CD4-positive, alpha-beta T cell treated with Interleukin-4 for 4 hours (primary cell): ENCODE data around the gene SLC22A12.
"Not testable (repeated sequence)": the region's sequence is repeated elsewhere in the genome, so short reads cannot be mapped to it uniquely, and the experiment has no call there.

Source experiments
- DNase-seq: peaks from one replicate; pipeline ENCODE4 v3.0.0-alpha.2; 2020

SLC22A12 gene

GRCh38 chr11:64591257-64592233 is 525 bp downstream of the SLC22A12 start:
- DNase-seq, result no peak

GRCh38 chr11:64592234-64592615 is 1.2 kb downstream of the SLC22A12 start:
- no peak for DNase-seq

DNA sequence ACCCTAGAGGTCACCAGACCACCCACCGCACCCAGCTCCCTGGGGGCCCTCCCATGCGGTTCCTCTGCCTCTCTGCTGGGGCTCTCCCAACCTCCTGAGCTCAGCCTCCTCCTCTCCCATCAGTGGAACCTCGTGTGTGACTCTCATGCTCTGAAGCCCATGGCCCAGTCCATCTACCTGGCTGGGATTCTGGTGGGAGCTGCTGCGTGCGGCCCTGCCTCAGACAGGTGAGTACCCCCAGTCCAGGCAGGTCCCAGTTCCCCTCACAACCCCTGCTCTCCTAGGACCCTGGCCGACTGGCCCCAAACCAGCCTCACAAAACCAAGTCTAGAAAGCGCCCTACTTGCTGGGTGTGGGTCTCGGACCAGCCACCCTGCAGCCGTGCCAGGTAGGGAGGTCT is 1.6 kb downstream of the SLC22A12 start:
- no peak for DNase-seq

GRCh38 chr11:64593156-64594105 is 2.4 kb downstream of the SLC22A12 start:
- DNase-seq, result no peak

GRCh38 chr11:64594159-64594939 is 3.3 kb downstream of the SLC22A12 start:
- no peak for DNase-seq

DNA sequence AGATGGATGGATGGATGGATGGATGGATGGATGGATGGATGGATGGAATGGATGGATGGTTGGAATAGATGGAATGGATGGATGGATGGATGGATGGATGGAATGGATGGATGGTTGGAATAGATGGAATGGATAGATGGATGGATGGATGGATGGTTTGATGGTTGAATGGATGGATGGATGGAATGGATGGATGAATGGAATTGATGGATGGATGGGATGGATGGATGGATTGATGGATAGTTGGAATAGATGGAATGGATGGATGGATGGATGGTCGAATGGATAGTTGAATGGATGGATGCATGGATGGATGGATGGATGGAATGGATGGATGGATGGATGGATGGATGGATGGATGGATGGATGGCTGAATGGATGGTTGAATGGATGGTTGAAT is 4.9 kb downstream of the SLC22A12 start:
- DNase-seq, result not testable (repeated sequence)

GRCh38 chr11:64597671-64598101 is 6.7 kb downstream of the SLC22A12 start:
- DNase-seq, result no peak

- no peak for DNase-seq
Measured at GRCh38 chr11:64598106-64598796, 7.2 kb downstream of the SLC22A12 start.

DNA sequence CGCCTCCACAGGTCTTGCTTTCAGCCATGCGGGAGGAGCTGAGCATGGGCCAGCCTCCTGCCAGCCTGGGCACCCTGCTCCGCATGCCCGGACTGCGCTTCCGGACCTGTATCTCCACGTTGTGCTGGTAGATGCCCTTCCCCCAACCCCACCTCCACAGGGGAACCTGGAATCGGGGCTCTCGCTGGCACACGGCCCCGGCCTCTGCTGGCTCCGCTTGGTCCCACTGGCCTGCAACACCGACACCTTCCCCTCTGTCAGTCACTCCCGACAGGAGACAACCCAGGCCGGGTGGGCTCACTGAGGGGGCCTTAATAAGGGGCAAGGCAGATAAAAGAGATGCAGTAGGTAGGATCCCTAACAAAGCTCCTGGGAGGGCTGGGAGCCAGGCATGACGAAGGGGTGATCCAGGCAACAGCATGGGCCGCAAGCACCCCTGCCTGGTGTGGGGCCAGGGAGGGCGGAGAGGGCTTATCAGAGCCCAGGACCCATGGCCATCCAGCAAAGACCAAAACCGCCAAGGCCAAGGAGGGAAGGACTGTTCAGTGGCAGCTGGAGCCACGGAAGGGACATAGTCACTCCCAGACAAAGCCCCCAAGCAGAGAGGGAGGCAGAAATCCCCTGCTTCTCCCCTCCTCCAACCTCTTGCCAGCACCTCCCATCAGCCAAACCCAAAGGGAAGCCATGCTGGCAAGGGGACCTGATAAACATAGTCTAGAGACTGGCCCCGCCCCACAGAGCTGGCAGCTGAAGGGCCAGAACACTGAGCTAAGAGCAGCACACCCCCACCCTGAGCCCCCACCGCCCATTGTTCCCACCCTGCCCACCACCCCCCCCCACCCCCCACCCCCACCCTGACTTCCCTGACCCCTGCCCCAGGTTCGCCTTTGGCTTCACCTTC is 8.0 kb downstream of the SLC22A12 start:
- DNase-seq, result no peak

DNA sequence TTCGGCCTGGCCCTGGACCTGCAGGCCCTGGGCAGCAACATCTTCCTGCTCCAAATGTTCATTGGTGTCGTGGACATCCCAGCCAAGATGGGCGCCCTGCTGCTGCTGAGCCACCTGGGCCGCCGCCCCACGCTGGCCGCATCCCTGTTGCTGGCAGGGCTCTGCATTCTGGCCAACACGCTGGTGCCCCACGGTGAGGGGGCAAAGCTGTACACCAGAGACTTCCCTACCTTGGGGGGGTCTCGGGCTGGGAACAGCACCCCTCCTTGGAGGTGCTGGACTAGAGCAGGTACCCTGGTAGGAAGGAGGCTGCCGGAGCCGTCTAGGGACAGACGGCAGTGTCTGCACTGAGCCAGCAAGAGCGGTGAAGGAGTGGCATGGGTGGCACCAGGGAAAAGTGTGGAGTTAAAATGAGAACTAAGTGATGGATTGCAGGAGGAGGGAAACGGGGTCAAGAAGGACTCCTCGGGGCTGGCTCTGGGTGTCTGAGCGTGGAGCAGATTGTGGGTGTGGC is 8.7 kb downstream of the SLC22A12 start:
- no peak for DNase-seq

- no peak for DNase-seq
Measured at GRCh38 chr11:64600281-64600992, 9.4 kb downstream of the SLC22A12 start.

DNA sequence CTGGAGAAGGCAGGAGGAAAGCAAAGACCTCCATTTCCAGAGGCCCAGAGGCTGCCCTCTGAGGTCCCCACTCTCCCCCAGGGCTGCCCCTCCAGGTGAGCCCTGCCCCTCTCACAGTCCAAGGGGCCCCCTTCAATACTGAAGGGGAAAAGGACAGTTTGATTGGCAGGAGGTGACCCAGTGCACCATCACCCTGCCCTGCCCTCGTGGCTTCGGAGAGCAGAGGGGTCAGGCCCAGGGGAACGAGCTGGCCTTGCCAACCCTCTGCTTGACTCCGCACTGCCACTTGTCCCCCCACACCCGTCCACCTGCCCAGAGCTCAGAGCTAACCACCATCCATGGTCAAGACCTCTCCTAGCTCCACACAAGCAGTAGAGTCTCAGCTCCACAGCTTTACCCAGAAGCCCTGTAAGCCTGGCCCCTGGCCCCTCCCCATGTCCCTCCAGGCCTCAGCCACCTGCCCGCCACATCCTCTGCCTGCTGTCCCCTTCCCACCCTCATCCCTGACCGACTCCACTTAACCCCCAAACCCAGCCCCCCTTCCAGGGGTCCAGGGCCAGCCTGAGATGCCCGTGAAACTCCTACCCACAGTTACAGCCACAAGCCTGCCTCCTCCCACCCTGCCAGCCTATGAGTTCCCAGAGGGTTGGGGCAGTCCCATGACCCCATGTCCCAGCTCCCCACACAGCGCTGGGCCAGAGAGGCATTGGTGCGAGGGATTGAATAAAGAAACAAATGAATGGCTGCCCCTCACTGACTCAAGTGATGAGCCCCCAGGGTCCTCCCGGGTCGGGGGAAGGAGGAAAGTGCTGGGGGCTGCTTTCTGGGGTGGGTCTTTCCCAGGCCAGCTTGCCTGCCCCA is 10.8 kb downstream of the SLC22A12 start:
- no peak for DNase-seq

DNA sequence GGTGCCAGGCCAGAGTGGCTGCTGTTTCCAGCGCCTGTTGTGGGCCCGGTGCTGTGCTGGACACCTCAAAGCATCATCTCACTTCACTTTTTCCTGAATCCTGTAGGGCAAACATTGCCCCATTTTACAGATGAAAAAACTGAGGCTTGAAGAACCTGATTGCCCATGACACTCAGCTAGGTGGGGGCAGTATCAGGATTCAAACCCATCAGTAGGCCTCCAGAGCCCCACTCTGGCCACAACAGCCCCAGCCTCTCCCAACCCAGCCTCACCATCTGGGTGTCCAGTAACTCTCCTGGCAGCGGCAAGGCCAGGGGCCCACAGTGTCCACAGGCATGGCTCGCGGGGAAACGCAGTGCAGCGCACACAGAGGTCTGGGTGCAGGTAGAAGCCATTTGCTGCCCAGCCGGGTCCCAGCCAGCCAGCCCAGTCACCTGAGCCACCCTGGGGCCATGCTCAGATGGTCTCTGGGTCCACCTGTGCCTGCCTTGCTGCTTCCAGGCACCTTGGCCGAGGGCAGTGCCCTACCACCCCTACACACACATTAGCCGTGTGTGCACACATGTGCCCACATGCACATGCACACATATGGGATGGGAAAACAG is 11.5 kb downstream of the SLC22A12 start:
- no peak for DNase-seq

GRCh38 chr11:64603411-64604110 is 12.5 kb downstream of the SLC22A12 start:
- no peak for DNase-seq

DNA sequence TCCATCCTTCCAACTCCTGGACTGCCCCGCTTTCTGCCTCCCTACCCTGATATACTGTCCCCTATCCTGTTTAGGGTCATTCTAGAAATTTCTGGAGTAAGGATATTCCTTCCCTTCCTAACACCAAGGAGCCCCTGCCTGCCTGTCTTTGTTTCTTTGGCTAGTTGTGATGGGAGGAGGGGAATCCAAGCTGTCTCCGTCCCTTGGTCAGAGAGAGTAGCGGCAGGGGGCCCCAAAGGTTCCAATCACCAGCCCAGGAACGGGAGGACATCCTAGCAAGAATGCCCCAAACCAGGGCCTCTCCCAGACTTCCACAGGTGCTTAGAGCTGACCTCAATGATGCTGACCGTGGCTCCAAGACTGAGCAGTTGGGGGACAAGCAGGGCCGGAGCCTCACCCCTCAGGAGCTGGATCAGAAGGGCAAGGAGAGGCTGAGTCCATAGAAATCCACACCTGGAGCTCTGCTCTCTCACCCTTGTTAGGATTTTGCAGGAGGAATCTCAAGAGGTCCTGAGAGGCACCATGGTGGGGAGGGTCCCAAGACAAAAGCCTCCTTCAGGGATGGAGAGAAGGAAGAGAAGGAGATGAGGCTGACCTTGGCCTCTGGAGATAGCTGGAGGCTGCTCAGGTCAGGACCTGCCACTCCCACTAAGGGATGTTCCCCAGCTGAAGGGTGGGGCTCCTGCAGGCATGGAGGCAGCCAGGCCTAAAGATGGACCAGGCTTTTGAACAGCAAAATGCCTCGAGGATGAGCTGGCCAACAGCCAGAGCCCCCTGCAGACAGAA is 13.6 kb downstream of the SLC22A12 start:
- DNase-seq, result no peak

DNA sequence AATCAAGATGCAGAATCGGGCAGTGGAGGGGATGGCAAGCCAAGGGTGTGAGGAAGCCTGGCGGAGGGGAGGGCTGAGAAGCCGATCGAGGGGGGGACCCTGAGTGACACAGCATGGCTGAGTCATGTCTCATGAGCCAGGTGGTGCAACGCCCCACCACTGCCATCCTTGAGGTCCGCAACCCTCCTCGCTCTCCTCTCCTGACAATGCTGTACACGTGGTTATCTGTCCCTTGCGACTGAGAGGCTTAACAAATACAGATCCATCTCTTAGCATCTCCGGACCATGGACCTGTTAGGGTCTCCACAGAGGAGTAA is 14.2 kb downstream of the SLC22A12 start:
- no peak for DNase-seq
